Kidney capillary endothelial cell (primary cell): ENCODE measurements around the gene THUMPD3.
A peak's percentile ranks its signal among the peaks of the same experiment; 100 is the strongest.

Experiments used
- DNase-seq: peaks from one replicate; pipeline ENCODE4 v3.0.0-alpha.2; 2018; ENCODE audit warnings: low spot score

The THUMPD3 gene

GRCh38 chr3:9361691-9362388 is 1.0 kb upstream of the THUMPD3 start:
- no peak for DNase-seq

GRCh38 chr3:9369508-9369907 is 6.7 kb downstream of the THUMPD3 start:
- no peak for DNase-seq

GRCh38 chr3:9373465-9373864 is 10.6 kb downstream of the THUMPD3 start:
- no peak for DNase-seq

- no peak for DNase-seq
Observed at GRCh38 chr3:9377981-9378380, 15.1 kb downstream of the THUMPD3 start.

GRCh38 chr3:9379327-9379726 is 16.5 kb downstream of the THUMPD3 start:
- no peak for DNase-seq

- DNase-seq: no peak
Observed at GRCh38 chr3:9380014-9380413, 17.2 kb downstream of the THUMPD3 start.

- no peak for DNase-seq
Observed at GRCh38 chr3:9384141-9384828, 21.4 kb downstream of the THUMPD3 start.

- DNase-seq: no peak
Observed at GRCh38 chr3:9385187-9386077, 22.6 kb downstream of the THUMPD3 start.

GRCh38 chr3:9386078-9386459 is 23.2 kb downstream of the THUMPD3 start:
- DNase-seq: no peak

- DNase-seq: no peak
Observed at GRCh38 chr3:9386501-9387321, 23.9 kb downstream of the THUMPD3 start.

- no peak for DNase-seq
Observed at GRCh38 chr3:9387322-9387655, 24.4 kb downstream of the THUMPD3 start.

GRCh38 chr3:9388142-9388541 is 25.3 kb downstream of the THUMPD3 start:
- DNase-seq: no peak

GRCh38 chr3:9388562-9389272 is 25.9 kb downstream of the THUMPD3 start:
- no peak for DNase-seq

- DNase-seq: no peak
Observed at GRCh38 chr3:9390265-9390888, 27.5 kb downstream of the THUMPD3 start.

GRCh38 chr3:9392041-9392440 is 29.2 kb downstream of the THUMPD3 start:
- no peak for DNase-seq

- no peak for DNase-seq
Observed at GRCh38 chr3:9395570-9396300, 32.9 kb downstream of the THUMPD3 start.

- DNase-seq: peak; percentile 92
Observed at GRCh38 chr3:9396301-9396631, 33.4 kb downstream of the THUMPD3 start.

- DNase-seq: peak; percentile 92
Observed at GRCh38 chr3:9396632-9397331, 33.9 kb downstream of the THUMPD3 start.

- peak; percentile 89 for DNase-seq
Observed at GRCh38 chr3:9397332-9397905, 34.6 kb downstream of the THUMPD3 start, which contains the start of gene SETD5. SETD5 (plus strand) TSS chr3:9397615; CDS start chr3:9428939, 31,324 bp downstream.
